ENCODE measurements around the gene CDC73.

- TF ChIP-seq CTCF (IDR thresholded peaks at IDR 0.05) (no peak), EP300 (IDR thresholded peaks at IDR 0.05) (no peak), POLR2A (IDR thresholded peaks at IDR 0.05) (no peak)
These were observed 43.8 kb upstream of the CDC73 start for GRCh38 chr1:193077991-193078390.

Measured in ovary (tissue), 3 donors.